NCI-H146 treated with DMSO at 0.1 percent for 48 hours (cell line): ENCODE measurements around the gene MTMR4.
"Not testable (repeated sequence)": the region's sequence is repeated elsewhere in the genome, so short reads cannot be mapped to it uniquely, and the experiment has no call there.

Experiments
- DNase-seq: peaks from one replicate; lab custom pipeline; 2025; ENCODE audit not compliant: unreplicated experiment; lab: John Stamatoyannopoulos, UW

MTMR4 gene

DNA sequence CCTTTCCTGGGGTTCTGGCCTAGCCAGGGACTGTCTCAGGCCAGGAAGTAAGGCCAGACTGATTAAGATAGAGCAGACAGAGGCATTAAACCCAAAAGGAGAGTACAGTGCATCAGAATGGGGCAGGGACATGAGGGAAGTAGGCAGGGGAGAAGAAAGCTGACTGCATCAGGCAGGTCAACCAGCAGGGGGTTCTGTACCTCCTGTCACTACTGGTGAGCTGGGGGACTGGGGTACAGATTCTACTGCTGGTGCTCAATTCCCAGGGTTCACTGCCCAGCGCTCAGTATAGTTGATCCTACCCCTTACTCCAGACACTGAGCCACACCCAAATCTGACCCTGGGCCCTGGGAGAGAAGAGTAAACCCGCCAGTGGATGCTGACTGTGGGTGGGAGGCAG, 12.9 kb upstream of the MTMR4 start:
- DNase-seq: no peak

GRCh38 chr17:58525239-58525638, 10.8 kb upstream of the MTMR4 start:
- no peak for DNase-seq

- no peak for DNase-seq
Observed at GRCh38 chr17:58521680-58522079, 7.2 kb upstream of the MTMR4 start.

DNA sequence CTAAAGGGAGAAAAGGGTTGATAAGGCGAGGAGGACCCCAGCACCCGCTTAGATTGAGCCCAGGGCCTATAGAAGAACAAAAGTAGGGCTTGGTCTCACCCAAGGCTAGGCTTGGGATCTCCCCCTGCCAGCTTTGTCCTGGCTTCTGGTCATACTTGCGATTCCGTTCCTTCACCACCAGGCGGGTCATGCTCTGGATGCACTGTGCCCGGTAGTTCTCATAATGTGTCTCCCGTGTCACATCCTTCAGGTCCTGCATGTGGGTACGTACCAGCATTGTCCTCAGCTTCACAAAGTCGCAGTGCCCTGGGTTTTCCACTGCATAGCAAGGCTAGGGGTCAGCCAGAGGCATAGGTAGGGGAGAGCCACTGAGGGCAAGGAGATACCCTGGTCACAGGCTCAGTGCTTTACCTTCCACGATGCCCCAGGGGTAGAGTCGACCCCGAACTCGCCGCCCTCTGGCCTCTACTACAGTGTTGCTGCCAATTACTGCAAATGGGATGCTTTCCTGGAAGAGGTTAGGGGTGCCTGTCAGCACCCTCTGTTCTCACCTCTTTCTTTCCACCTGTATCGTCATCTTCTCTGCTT, 6.5 kb upstream of the MTMR4 start:
- DNase-seq: no peak

DNA sequence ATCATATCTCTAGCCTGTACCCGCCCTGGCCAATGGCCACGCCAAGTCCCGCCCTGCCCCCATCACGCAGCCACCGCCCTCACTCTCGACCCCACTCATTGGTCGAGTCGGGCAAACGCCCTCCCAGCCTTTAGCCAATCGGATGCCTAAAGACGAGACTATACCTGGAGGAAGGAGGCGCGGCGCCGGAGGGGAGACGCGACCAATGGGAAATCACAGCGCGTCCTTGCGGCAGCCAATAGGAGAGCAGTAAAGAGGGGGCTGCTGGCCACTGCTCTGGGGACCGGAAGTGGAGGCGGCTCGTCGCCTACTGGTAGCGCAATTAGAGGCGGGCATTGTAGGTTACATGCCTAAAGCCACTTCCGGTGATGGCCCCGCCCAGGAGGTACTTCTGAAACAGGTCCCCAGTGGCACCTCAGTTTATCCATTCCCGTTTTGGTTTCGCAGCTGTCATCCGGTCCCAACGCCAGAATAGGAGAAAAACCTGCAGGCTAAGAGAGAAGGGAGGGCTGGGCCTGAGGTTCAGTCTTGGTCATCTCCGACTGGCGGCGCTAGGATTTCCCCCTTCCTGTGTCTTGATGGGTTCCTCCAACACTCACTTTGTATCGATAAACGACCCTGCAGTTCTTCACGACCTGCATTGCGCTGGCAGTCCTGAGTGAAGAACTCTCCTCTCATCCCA, 3.6 kb upstream of the MTMR4 start:
- DNase-seq: peak; percentile 99

DNA sequence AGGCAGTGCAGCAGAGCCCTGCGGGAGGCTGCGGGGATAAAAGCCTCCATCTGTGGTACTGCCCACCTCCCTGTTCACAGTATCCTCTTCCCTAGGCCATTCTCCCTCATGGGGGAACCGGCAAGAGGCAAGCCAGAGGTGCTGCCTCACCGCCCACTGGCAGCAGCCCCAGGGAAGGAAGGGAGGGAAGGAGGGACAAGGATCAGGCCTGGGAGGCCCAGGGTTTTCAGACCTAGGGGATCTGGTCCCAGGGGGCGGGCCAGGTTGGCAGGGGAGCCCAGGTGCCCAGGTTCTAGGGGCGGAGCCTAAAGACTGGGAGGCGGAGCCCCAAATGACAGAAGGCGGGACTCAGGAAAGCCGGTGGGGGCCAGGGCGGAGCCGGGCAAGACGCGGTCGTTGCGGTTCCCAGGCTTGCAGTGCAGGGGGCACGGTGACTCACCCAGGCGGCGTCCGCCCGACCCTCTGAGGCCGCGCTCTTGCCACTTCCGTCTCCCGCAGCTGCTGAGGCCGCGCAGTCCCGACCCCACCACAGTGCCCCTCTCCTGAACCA, 3.0 kb upstream of the MTMR4 start:
- no peak for DNase-seq

- DNase-seq: no peak
Observed at GRCh38 chr17:58516644-58517377, 2.4 kb upstream of the MTMR4 start.

DNA sequence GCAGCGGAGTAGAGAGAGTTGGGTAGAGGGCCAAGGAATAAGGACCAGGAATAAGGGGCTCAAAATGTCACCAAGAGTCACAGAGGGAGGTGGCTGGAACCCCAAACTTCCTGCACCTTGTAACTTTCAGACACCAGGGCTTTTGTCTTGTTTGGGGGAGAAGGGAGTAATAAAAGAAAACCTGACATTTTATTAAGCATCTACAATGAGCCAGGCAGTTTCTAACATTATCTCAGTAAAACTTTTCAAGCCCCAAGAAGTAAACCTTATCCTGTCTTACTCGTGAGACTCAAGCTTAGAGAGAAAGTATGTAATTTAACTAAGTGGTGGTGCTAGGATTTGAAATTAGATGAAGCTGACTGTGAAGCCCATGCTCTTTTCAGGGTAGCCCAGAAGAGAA, 848 bp upstream of the MTMR4 start:
- DNase-seq: no peak

DNA sequence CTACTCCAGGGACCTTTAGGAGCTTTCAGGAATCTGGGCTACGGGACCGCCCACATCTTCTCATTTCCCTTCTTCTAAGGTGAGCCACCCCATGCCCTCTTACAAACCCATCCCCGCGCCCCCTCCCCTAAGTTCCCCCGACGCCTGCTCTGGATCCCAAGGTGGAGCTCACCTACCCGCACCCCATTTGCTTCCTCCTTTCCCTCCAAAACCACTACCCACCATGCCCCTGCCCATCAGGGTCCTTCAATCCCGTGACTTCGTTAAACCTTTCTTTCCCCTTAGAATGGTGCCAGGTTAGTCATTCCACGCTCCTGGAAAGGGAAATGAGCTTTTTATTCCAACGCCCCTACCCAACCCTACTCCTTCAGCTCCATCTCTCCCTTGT, 326 bp upstream of the MTMR4 start:
- DNase-seq: no peak

DNA sequence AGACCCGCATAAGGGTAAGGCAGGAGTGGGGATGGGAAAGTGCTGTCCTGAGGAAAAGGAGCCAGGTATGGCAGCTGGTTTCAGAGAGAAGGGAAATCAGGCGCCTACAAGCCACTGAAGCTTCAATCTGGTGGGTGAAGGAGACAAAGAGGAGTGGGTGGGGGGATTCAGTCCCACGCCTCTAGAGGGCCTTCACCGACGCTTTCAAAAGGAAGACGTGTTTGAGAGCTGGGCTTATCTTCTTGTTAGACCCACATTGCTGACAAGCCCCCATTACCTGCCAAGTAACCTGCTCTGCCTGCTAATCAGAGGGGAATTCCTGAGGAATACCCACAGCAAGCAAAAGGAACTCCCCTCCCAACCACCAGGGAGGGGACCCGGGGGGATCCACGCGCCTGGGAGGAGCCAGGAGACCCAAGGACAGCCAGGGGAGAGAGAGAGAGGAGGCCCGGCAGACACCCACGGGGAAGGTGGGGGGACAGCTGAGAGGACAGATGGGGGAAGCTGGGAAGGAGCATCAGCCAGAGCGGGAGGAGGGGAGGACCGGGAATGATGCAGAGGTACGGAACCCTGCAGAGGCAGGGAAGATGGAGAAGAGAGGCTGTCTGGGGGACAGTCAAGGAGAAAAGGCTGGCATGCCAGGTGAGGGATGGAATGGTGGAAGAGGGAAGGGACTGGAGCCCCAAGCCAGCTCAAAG, 1.0 kb downstream of the MTMR4 start:
- no peak for DNase-seq

DNA sequence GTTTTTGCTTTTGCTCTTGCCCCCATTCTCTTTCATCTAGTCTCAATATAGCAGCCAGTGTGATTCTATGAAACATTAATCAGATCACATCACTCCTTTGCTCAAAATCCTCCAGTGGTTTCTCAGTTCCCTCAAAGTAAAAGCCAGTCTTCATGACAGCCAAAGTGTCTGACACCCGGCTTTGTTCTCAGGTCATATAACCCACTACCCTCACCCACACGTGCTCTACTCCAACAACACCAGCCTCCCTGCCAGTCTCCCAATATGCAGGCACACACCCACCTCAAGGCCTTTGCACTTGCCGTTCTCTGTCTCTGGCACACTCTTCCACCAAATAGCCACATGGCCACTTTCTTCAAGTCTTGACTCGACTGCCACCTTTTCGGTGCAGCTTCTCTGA, 4.4 kb downstream of the MTMR4 start:
- DNase-seq: no peak

DNA sequence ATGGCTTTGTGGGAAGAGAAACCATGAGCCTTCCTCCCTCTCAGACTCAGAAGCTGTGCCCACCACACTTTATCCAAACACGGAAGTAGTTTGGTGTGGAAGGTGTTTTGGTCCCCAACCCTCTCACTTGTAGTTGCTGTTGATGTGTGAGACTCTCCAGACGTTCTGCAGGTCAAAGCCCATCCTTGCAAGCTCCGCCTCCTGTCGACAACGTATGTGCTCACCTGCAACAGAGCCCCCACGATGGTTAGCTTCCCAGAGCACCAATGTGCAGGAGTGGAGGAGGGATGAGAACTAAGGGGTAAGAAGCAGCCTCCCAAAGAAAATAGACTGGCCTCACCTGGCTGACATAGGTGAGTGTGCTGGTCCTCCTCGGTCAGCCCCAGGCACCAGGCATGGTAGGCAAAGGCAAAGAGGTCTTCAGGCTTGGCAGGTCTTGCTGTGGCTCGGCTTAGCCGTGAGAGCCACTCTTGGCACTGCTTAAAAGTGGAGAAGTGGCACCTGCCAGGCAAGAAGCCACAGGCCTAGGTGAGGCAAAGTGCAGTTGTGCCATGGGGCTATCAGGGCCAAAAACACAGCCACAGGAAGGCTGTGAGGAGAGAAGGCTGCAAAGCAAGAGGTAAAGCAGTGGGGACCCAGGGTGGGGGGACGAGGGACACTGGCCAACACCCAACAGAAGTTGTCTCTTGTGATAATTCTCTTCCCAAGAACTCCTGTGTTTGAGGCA, 5.9 kb downstream of the MTMR4 start:
- no peak for DNase-seq

DNA sequence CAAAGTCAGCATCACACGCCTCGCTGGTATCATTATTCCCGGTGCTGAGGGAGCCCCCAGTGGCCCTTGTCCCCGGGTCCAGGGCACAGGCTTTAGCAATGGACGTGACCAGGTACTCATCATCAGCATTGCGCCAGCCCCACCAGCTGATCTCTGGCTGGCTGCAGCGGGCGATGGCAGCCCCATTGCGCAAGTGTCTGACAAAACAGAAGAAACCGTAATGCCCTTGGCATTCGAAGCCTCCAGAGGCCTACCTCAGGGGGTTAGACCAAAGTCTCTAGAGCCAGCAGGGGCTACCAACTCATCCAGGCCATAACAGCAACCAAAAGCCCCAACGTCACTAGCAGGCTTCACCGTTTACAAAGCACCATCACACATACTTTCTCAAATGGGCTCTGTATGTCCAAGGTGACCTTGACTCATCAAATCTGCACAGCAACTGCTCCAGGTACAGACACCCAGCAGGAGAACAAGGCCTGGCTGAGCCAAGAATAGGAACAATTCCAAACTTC, 7.3 kb downstream of the MTMR4 start:
- no peak for DNase-seq

GRCh38 chr17:58506354-58507080, 7.9 kb downstream of the MTMR4 start:
- DNase-seq: no peak

DNA sequence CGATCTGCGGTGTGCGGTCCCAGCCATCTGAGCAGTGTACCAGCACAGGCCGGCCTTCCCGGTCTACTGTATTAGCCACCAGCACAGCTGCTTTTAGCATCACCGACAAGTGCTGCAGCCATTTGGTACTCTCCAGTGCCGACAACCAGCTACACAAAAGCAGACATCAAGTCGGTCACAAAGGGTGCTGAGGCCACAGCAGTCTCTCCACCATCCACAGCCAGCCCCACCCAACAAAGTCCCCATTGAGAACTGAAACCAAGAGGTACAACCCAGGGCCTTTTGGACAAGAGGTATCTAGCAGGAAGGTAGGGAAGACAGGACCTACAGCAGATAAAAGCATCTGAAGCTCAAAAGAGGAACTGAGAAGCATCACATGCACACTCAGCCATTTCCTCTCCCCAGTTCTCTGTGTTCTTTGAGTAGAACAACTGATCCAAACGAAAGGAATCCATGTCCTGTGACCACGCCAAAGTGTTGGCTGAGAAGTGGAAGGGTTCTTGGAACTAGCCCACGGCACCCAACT, 9.5 kb downstream of the MTMR4 start:
- no peak for DNase-seq

- DNase-seq: no peak
Observed at GRCh38 chr17:58503866-58504265, 10.6 kb downstream of the MTMR4 start.

GRCh38 chr17:58503134-58503533, 11.3 kb downstream of the MTMR4 start:
- DNase-seq: not testable (repeated sequence)

- no peak for DNase-seq
Observed at GRCh38 chr17:58501451-58501850, 13.0 kb downstream of the MTMR4 start.

DNA sequence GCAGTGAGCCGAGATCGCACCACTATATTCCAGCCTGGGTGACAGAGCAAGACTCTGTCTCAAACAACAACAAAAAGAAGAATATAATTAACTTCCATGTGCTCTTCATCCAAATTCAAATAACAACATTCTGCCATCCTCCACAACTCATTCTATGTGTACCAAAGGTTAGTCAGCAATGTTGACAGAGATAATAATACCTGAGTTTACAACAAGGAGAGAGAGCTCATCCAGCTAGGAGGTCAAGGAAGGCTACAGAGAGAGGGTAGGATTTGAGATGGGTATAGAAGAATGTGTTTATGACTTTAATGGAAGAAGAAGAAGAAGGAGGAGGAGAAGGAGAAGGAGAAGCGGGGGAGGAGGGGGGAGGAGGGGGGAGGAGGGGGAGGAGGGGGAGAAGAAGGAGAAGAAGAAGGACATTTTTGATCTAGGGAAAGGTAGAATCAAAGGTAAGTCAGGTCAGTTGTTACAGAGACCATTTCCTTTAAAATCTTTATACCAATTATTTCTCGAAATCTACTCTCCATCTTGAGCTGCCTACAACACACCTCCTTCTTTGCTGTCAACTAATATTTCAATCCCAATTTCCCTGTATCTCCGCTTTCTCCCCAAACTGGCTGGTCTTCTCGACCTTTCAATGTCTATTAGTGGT, 16.1 kb downstream of the MTMR4 start:
- no peak for DNase-seq
